Smooth muscle cell of the coronary artery (primary cell): ENCODE data around the gene ZNF644. TPM values are rescaled to one million over a fixed set of nuclear protein-coding genes. Genes with fewer than 3 reads are reported as not detected.

Source experiments
- total RNA-seq: library from RNA; depleted of rRNA; stranded (reverse); fragments of >200 nt; gene quantifications from 2 replicates; pipeline ENCODE4 v1.2.3, GENCODE V29; 2014; ENCODE audit warnings: low replicate concordance

ZNF644 gene
- 32.1 and 38.9 TPM in 2 replicates for total RNA-seq

DNA sequence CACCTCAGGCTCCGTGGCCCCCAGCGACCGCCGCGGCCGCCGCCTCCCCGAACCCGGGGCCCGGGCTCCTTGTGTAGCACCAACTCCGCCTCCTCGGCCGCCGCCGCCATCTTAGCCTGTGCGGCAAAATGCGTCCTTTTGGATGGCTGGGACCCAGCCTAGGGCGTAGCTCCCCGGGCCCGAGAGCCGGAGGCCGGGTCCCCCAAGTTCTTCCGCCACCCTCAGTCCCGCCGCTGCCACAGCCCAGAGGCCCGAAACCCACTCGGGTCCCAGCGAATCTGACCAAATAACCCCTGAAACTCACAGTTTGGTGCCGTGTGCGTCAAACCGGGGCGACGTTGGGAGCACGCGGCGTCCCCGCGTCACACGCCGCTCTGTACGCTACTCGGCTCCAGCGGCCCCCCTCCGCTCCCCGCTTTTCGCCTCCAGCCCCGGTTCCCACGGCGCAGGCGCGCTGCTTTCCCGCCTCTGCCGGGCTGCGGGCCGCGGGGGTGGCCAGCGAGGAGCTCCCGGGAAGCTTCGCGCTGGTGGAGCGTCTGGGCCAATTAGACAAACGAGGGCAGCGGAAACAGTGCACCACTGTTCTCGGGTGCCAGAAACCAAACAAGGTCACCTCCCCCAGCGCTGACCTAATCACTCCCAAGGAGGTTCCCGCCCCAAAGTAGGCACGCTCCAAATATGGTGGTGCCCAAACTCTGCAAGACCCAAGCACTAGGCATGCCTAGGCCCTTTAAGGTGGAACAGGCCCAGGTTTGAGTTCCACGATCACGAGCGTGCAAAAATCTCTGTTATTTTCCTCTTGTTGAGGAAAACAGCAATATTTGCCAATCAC lies at the start of gene ZNF644:
ZNF644 (minus strand) TSS at position 350 of the 832 bp plus-strand sequence. CDS start 39,682 bp downstream, outside the sequence.

